A549 (cell line): ENCODE results near the gene MUC5AC. TPM values are rescaled to one million over a fixed set of nuclear protein-coding genes. Genes with fewer than 3 reads are reported as not detected.

Experiments used
- ATAC-seq, 2 experiments: fragments of 200-7000 bp in 1 of 2; fragments of >200 bp in 1 of 2; cut with Nextera tagmentation in 1 of 2; cut with Tn5 transposase in 1 of 2; 3 replicates each; pipeline versions ENCODE4 v1.8.0 to v1.9.1; 2018 to 2020; ENCODE audit warnings: mild to moderate bottlenecking in 1 of 2, moderate library complexity in 1 of 2
- CTCF ChIA-PET: fragments of 300-600 bp; sonication (Branson Sonifier 250); formaldehyde crosslinking; extraction: SDS; loops from one replicate; lab custom pipeline; 2021; ENCODE audit warnings: antibody characterized with exemption, inconsistent platforms; lab: Yijun Ruan, JAX
- POLR2A ChIA-PET: fragments of 350-600 bp; formaldehyde crosslinking; extraction: SDS; loops from one replicate; lab custom pipeline; 2021; ENCODE audit warnings: antibody characterized with exemption, inconsistent platforms; lab: Yijun Ruan, JAX
- DNase-seq, 2 experiments: peaks; one replicate each; pipeline versions ENCODE4 v3.0.0 to v3.0.0-alpha.2; 2011 to 2016; ENCODE audit warnings: low read depth in 1 of 2, low spot score in 1 of 2
- FAIRE-seq: peaks from 2 replicates; lab custom pipeline; 2011; peaks lifted over from hg19 to GRCh38; lab: Jason Lieb, UNC
- H3K27ac ChIP-seq, 2 experiments: fragments of >200 bp; sonication (Bioruptor Twin); formaldehyde crosslinking; 3 replicates each; pipeline ENCODE4 v1.5.1; 2016 to 2017
- H3K4me1 ChIP-seq: fragments of >200 bp; sonication (Bioruptor Twin); formaldehyde crosslinking; 3 replicates; pipeline ENCODE4 v1.6.1; 2016
- H3K4me2 ChIP-seq: fragments of >200 bp; sonication (Bioruptor Twin); formaldehyde crosslinking; 3 replicates; pipeline ENCODE4 v1.6.1; 2016
- H3K4me3 ChIP-seq: fragments of >200 bp; sonication (Bioruptor Twin); formaldehyde crosslinking; 3 replicates; pipeline ENCODE4 v1.5.1; 2016
- H3K9me3 ChIP-seq: fragments of >200 bp; sonication (Bioruptor Twin); formaldehyde crosslinking; 3 replicates; pipeline ENCODE4 v1.6.1; 2016
- CBX8 ChIP-seq: fragments of 200-600 bp; sonication (generic); IDR thresholded peaks from 2 replicates; pipeline ENCODE4 v1.6.1; 2016
- CEBPB ChIP-seq, 2 experiments: fragments of >200 bp in 1 of 2; sonication (Bioruptor Twin) in 1 of 2; formaldehyde crosslinking in 1 of 2; IDR thresholded peaks; 2 replicates each; pipeline ENCODE4 v1.6.1; 2012 to 2016
- CHD2 ChIP-seq: fragments of 150-350 bp; IDR thresholded peaks from 2 replicates; pipeline ENCODE4 v1.6.1; 2014; ENCODE audit warnings: low read length; ENCODE audit not compliant: partially characterized antibody
- CHD4 ChIP-seq: fragments of 200-600 bp; sonication (generic); IDR thresholded peaks from 2 replicates; pipeline ENCODE4 v1.6.1; 2016; ENCODE audit warnings: antibody characterized with exemption, mild to moderate bottlenecking, borderline replicate concordance
- FOSB ChIP-seq: fragments of 250-450 bp; sonication (Bioruptor Pico); IDR thresholded peaks from 2 replicates; pipeline ENCODE4 v1.5.0; 2020; ENCODE audit warnings: mild to moderate bottlenecking, moderate library complexity
- FOXS1 ChIP-seq: fragments of 250-450 bp; sonication (Bioruptor Pico); IDR thresholded peaks from 2 replicates; pipeline ENCODE4 v1.5.0; 2020; ENCODE audit warnings: mild to moderate bottlenecking, moderate library complexity
- HOXA7 ChIP-seq: fragments of 250-450 bp; sonication (Bioruptor Pico); IDR thresholded peaks from 2 replicates; pipeline ENCODE4 v1.5.0; 2020; ENCODE audit warnings: mild to moderate bottlenecking, moderate library complexity
- HOXB13 ChIP-seq: fragments of 250-450 bp; sonication (Bioruptor Pico); IDR thresholded peaks from 2 replicates; pipeline ENCODE4 v1.5.0; 2020; ENCODE audit warnings: low read depth, mild to moderate bottlenecking, moderate library complexity
- KDM1A ChIP-seq: fragments of 200-600 bp; sonication (generic); IDR thresholded peaks from 2 replicates; pipeline ENCODE4 v1.6.1; 2016; ENCODE audit warnings: low read depth, mild to moderate bottlenecking
- POLR2A ChIP-seq: IDR thresholded peaks from 2 replicates; pipeline ENCODE4 v1.6.1; 2012; ENCODE audit warnings: mild to moderate bottlenecking, low read length
- RAD21 ChIP-seq, 2 experiments: fragments of >200 bp in 1 of 2; sonication (Bioruptor Twin) in 1 of 2; formaldehyde crosslinking in 1 of 2; IDR thresholded peaks in 1 of 2; conservative IDR thresholded peaks in 1 of 2; 2 replicates in 1 of 2; 3 replicates in 1 of 2; pipeline ENCODE4 v1.6.1; 2012 to 2018; ENCODE audit warnings: inconsistent platforms in 1 of 2
- RFX5 ChIP-seq: fragments of 450-650 bp; IDR thresholded peaks from 2 replicates; pipeline ENCODE4 v1.7.1; 2014; ENCODE audit warnings: antibody characterized with exemption, mild to moderate bottlenecking, moderate library complexity
- RNF2 ChIP-seq: fragments of 200-600 bp; sonication (generic); IDR thresholded peaks from 2 replicates; pipeline ENCODE4 v1.6.1; 2016; ENCODE audit warnings: low read depth, mild to moderate bottlenecking, antibody characterized with exemption, moderate library complexity, borderline replicate concordance
- SMC3 ChIP-seq: fragments of >200 bp; sonication (Bioruptor Twin); formaldehyde crosslinking; IDR thresholded peaks from 3 replicates; pipeline ENCODE4 v1.6.1; 2018; ENCODE audit warnings: inconsistent platforms
- SREBF2 ChIP-seq: fragments of 450-650 bp; IDR thresholded peaks from 2 replicates; pipeline ENCODE4 v1.6.1; 2014; ENCODE audit warnings: mild to moderate bottlenecking, moderate library complexity
- TFCP2L1 ChIP-seq: fragments of 250-450 bp; sonication (Bioruptor Pico); IDR thresholded peaks from 2 replicates; pipeline ENCODE4 v1.5.0; 2021; ENCODE audit warnings: mild to moderate bottlenecking
- TP53 ChIP-seq: fragments of 250-450 bp; sonication (Bioruptor Pico); IDR thresholded peaks from 2 replicates; pipeline ENCODE4 v1.5.0; 2021; ENCODE audit warnings: mild to moderate bottlenecking, moderate library complexity
- ZC3H11A ChIP-seq: fragments of 450-650 bp; IDR thresholded peaks from 2 replicates; pipeline ENCODE4 v1.6.1; 2014; ENCODE audit warnings: antibody characterized with exemption, mild to moderate bottlenecking
- WGBS: methylation state at CpG from one replicate; pipeline ENCODE4 v1.1.6; 2017; ENCODE audit errors: missing lambda C conversion rate; 5-methylcytosine and 5-hydroxymethylcytosine counted together
- polyA plus RNA-seq, 4 experiments: library from polyadenylated mRNA; depleted of rRNA in 3 of 4; stranded (reverse); fragments of >200 nt; fragmentation: RNase III in 1 of 4; extraction: RNeasy Plus Mini Kit Qiagen cat#74134 plus additional on column Dnase treatment in 1 of 4; gene quantifications; 2 replicates in 3 of 4; 3 replicates in 1 of 4; pipeline ENCODE4 v1.2.3, GENCODE V29; 2011 to 2017
- TF ChIP-seq, protein P1 (sequence below): fragments of >200 bp; sonication (Bioruptor Twin); formaldehyde crosslinking; IDR thresholded peaks from 3 replicates; pipeline ENCODE4 v1.6.1; 2016
- TF ChIP-seq, protein P2 (sequence below): fragments of 250-450 bp; sonication (Bioruptor Pico); IDR thresholded peaks from 2 replicates; pipeline ENCODE4 v1.5.0; 2021; ENCODE audit warnings: mild to moderate bottlenecking, moderate library complexity, borderline replicate concordance
- TF ChIP-seq, protein P3 (sequence below): IDR thresholded peaks from 2 replicates; pipeline ENCODE4 v1.6.1; 2012
- TF ChIP-seq, protein P4 (sequence below): IDR thresholded peaks from 2 replicates; pipeline ENCODE4 v1.6.1; 2012
- TF ChIP-seq, protein P5 (sequence below): fragments of 150-350 bp; IDR thresholded peaks from 2 replicates; pipeline ENCODE4 v1.6.1; 2014; ENCODE audit warnings: low read depth, mild to moderate bottlenecking, low read length
- TF ChIP-seq, protein P6 (sequence below): fragments of 200-600 bp; sonication (generic); IDR thresholded peaks from 2 replicates; pipeline ENCODE4 v1.6.1; 2016; ENCODE audit warnings: antibody characterized with exemption, mild to moderate bottlenecking, moderate library complexity

Gene MUC5AC
- polyA plus RNA-seq, 2 of the 4 experiments (the other 2 are of a cell fraction) = 0.18 to 7.4 TPM

DNA sequence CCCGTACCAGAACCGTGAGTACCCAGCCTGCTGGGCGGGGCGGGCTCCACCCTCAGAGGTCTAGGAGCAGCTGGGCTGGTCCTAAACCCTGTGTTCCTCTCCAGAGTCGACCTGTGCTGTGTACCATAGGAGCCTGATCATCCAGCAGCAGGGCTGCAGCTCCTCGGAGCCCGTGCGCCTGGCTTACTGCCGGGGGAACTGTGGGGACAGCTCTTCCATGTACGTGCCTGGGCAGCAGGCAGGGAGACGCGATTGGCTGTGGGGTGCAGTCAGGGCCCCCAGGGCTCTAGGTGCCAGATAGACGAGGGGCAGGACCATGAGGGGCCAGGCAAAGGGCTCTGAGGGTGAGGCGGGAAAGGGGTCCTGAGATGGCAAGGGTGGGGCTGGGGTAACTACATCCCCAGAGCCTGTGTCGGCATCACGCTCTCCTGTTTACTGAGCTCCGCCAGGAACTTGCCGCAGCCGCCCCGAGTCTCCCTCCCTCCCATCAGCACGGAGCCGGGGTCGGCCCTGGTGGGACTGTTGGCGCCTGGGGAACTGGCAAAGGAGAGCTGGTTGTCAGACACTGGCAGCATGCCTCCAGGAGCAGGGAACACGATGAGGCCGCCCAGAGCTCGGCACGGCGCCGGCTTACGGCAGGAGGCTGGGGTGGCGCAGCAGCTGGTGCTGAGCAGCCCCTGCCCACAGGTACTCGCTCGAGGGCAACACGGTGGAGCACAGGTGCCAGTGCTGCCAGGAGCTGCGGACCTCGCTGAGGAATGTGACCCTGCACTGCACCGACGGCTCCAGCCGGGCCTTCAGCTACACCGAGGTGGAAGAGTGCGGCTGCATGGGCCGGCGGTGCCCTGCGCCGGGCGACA, 42.2 kb downstream of the MUC5AC start:
- H3K4me2 ChIP-seq = no peak overlapping the region
- no peak for FAIRE-seq
- H3K9me3 ChIP-seq = no peaks in the 10 kb centered on the region
- ChIA-PET CTCF (interaction anchor here (0.9 to 5.5 kb wide), 9 partner anchors 11 to 315 kb away, joined by 3 to 34 read pairs (median 4); no protein-coding TSS in a partner anchor), POLR2A (no interaction called here)
- 89% methylated on average over 24 of the region's 47 CpGs for WGBS
- H3K27ac ChIP-seq = peak overlapping the region in 1 of 2 experiments; percentile 38; a peak in 2 of 6 replicates
- H3K4me3 ChIP-seq = no peak overlapping the region
- no peak for ATAC-seq
- TF ChIP-seq SMC3 (no peak), TP53 (no peak), HOXA7 (CRISPR knock-in tag) (no peak), FOSB (CRISPR knock-in tag) (no peak), KDM1A (no peak), HOXB13 (no peak), CBX8 (no peak), RAD21 (conservative IDR thresholded peaks at IDR 0.05 in 1 of 2, IDR thresholded peaks at IDR 0.05 in 1 of 2) (no peak), ZC3H11A (no peak), POLR2A (no peak), SREBF2 (no peak), TFCP2L1 (CRISPR knock-in tag) (no peak), CHD2 (no peak), CEBPB (IDR thresholded peaks at IDR 0.05) (no peak)
- TF ChIP-seq, protein P1, sequence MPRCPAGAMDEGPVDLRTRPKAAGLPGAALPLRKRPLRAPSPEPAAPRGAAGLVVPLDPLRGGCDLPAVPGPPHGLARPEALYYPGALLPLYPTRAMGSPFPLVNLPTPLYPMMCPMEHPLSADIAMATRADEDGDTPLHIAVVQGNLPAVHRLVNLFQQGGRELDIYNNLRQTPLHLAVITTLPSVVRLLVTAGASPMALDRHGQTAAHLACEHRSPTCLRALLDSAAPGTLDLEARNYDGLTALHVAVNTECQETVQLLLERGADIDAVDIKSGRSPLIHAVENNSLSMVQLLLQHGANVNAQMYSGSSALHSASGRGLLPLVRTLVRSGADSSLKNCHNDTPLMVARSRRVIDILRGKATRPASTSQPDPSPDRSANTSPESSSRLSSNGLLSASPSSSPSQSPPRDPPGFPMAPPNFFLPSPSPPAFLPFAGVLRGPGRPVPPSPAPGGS = no peak
- TF ChIP-seq, protein P2, sequence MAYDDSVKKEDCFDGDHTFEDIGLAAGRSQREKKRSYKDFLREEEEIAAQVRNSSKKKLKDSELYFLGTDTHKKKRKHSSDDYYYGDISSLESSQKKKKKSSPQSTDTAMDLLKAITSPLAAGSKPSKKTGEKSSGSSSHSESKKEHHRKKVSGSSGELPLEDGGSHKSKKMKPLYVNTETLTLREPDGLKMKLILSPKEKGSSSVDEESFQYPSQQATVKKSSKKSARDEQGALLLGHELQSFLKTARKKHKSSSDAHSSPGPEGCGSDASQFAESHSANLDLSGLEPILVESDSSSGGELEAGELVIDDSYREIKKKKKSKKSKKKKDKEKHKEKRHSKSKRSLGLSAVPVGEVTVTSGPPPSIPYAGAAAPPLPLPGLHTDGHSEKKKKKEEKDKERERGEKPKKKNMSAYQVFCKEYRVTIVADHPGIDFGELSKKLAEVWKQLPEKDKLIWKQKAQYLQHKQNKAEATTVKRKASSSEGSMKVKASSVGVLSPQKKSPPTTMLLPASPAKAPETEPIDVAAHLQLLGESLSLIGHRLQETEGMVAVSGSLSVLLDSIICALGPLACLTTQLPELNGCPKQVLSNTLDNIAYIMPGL = no peak
- TF ChIP-seq, protein P3, sequence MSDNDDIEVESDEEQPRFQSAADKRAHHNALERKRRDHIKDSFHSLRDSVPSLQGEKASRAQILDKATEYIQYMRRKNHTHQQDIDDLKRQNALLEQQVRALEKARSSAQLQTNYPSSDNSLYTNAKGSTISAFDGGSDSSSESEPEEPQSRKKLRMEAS = no peak
- TF ChIP-seq, protein P4, sequence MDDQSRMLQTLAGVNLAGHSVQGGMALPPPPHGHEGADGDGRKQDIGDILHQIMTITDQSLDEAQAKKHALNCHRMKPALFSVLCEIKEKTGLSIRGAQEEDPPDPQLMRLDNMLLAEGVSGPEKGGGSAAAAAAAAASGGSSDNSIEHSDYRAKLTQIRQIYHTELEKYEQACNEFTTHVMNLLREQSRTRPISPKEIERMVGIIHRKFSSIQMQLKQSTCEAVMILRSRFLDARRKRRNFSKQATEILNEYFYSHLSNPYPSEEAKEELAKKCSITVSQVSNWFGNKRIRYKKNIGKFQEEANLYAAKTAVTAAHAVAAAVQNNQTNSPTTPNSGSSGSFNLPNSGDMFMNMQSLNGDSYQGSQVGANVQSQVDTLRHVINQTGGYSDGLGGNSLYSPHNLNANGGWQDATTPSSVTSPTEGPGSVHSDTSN = no peak
- TF ChIP-seq, protein P5, sequence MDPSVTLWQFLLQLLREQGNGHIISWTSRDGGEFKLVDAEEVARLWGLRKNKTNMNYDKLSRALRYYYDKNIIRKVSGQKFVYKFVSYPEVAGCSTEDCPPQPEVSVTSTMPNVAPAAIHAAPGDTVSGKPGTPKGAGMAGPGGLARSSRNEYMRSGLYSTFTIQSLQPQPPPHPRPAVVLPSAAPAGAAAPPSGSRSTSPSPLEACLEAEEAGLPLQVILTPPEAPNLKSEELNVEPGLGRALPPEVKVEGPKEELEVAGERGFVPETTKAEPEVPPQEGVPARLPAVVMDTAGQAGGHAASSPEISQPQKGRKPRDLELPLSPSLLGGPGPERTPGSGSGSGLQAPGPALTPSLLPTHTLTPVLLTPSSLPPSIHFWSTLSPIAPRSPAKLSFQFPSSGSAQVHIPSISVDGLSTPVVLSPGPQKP = no peak
- DNase-seq = no peak
- H3K4me1 ChIP-seq = peaks cover 18% of the 10 kb centered on the region

DNA sequence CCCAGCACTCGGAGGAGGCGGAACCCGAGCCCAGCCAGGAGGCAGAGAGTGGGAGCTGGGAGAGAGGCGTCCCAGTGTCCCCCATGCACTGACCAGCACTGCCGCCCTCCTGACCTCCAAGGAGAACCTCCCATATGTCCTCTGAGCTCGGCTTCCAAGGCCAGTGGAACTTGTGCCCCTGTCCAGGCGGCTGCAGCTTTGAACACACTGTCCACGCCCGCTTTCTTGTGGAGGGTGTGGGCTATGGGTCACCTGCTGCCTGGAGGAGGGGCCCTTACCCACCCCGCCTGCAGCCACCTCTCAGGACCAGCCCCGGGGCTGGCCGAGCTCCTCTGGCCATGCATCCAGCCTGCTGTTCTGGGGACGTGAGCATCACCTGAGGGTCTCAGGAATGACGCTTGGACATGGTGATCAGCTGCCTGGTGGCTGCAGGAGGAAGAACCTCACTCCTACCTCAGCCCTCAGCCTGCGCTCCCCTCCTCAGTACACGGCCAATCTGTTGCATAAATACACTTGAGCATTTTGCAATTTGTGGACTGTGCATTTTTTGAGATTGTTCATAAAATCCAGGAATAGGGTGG, 42.9 kb downstream of the MUC5AC start:
- ATAC-seq (no peak), DNase-seq (no peak), FAIRE-seq (no peak)
- ChIA-PET POLR2A (no interaction called here), CTCF (interaction anchor here (0.9 to 5.5 kb wide), 7 partner anchors 10 to 314 kb away, joined by 3 to 34 read pairs (median 3); no protein-coding TSS in a partner anchor)
- no peaks in the 10 kb centered on the region for H3K9me3 ChIP-seq
- H3K27ac ChIP-seq = peak overlapping the region in 1 of 2 experiments; percentile 38; a peak in 1 of 6 replicates
- H3K4me1 ChIP-seq = peaks cover 18% of the 10 kb centered on the region
- 81% methylated on average over 8 of the region's 16 CpGs for WGBS
- H3K4me2 ChIP-seq = no peak overlapping the region
- no peak overlapping the region for H3K4me3 ChIP-seq
- TF ChIP-seq HOXA7 (CRISPR knock-in tag) (no peak), RFX5 (no peak), POLR2A (no peak), FOXS1 (CRISPR knock-in tag) (no peak), HOXB13 (no peak), RNF2 (no peak), CHD4 (no peak)
- TF ChIP-seq, protein P6, sequence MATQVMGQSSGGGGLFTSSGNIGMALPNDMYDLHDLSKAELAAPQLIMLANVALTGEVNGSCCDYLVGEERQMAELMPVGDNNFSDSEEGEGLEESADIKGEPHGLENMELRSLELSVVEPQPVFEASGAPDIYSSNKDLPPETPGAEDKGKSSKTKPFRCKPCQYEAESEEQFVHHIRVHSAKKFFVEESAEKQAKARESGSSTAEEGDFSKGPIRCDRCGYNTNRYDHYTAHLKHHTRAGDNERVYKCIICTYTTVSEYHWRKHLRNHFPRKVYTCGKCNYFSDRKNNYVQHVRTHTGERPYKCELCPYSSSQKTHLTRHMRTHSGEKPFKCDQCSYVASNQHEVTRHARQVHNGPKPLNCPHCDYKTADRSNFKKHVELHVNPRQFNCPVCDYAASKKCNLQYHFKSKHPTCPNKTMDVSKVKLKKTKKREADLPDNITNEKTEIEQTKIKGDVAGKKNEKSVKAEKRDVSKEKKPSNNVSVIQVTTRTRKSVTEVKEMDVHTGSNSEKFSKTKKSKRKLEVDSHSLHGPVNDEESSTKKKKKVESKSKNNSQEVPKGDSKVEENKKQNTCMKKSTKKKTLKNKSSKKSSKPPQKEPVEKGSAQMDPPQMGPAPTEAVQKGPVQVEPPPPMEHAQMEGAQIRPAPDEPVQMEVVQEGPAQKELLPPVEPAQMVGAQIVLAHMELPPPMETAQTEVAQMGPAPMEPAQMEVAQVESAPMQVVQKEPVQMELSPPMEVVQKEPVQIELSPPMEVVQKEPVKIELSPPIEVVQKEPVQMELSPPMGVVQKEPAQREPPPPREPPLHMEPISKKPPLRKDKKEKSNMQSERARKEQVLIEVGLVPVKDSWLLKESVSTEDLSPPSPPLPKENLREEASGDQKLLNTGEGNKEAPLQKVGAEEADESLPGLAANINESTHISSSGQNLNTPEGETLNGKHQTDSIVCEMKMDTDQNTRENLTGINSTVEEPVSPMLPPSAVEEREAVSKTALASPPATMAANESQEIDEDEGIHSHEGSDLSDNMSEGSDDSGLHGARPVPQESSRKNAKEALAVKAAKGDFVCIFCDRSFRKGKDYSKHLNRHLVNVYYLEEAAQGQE = no peak
- TF ChIP-seq, protein P4 = no peak
